Fibroblast of skin of right biceps (primary cell): ENCODE data around the gene MITF.
"Not testable (repeated sequence)": the region's sequence is repeated elsewhere in the genome, so short reads cannot be mapped to it uniquely, and the experiment has no call there.

ENCODE experiments used
- DNase-seq: peaks from one replicate; pipeline ENCODE4 v3.0.0-alpha.2; 2013

Gene MITF

GRCh38 chr3:69879051-69879450 lies 139.8 kb downstream of the MITF start:
- no peak for DNase-seq

- DNase-seq = no peak
These were observed 140.9 kb downstream of the MITF start for GRCh38 chr3:69880069-69880640.

GRCh38 chr3:69881051-69881450 lies 141.8 kb downstream of the MITF start:
- DNase-seq = no peak

GRCh38 chr3:69881756-69882428 lies 142.6 kb downstream of the MITF start:
- no peak for DNase-seq

GRCh38 chr3:69882560-69882959 lies 143.3 kb downstream of the MITF start:
- no peak for DNase-seq

GRCh38 chr3:69888040-69888942 lies 149.0 kb downstream of the MITF start:
- no peak for DNase-seq

GRCh38 chr3:69888943-69889315 lies 149.7 kb downstream of the MITF start:
- DNase-seq = no peak

- peak; percentile 66 for DNase-seq
These were observed 150.8 kb downstream of the MITF start for GRCh38 chr3:69890084-69890483.

- DNase-seq = peak; percentile 21
These were observed 151.4 kb downstream of the MITF start for GRCh38 chr3:69890691-69891090.

GRCh38 chr3:69892706-69893105 lies 153.4 kb downstream of the MITF start:
- DNase-seq = no peak

GRCh38 chr3:69893274-69893673 lies 154.0 kb downstream of the MITF start:
- no peak for DNase-seq

- no peak for DNase-seq
These were observed 156.8 kb downstream of the MITF start for GRCh38 chr3:69896095-69896494.

GRCh38 chr3:69900331-69900730 lies 161.1 kb downstream of the MITF start:
- no peak for DNase-seq

GRCh38 chr3:69901802-69902201 lies 162.5 kb downstream of the MITF start:
- no peak for DNase-seq

GRCh38 chr3:69902386-69902785 lies 163.1 kb downstream of the MITF start:
- no peak for DNase-seq

- DNase-seq = no peak
These were observed 167.2 kb downstream of the MITF start for GRCh38 chr3:69906351-69906966.

- DNase-seq = no peak
These were observed 168.3 kb downstream of the MITF start for GRCh38 chr3:69907554-69907953.

- DNase-seq = not testable (repeated sequence)
These were observed 170.6 kb downstream of the MITF start for GRCh38 chr3:69909859-69910258.

- no peak for DNase-seq
These were observed 174.2 kb downstream of the MITF start for GRCh38 chr3:69913422-69913821.

GRCh38 chr3:69914395-69914794 lies 175.1 kb downstream of the MITF start:
- peak; percentile 4 for DNase-seq

GRCh38 chr3:69915726-69916125 lies 176.5 kb downstream of the MITF start:
- no peak for DNase-seq

- DNase-seq = not testable (repeated sequence)
These were observed 180.7 kb downstream of the MITF start for GRCh38 chr3:69920009-69920408.

GRCh38 chr3:69921651-69922050 lies 182.4 kb downstream of the MITF start:
- DNase-seq = no peak
